ENCODE results near the gene HSD17B14.

HSD17B14 gene

DNA sequence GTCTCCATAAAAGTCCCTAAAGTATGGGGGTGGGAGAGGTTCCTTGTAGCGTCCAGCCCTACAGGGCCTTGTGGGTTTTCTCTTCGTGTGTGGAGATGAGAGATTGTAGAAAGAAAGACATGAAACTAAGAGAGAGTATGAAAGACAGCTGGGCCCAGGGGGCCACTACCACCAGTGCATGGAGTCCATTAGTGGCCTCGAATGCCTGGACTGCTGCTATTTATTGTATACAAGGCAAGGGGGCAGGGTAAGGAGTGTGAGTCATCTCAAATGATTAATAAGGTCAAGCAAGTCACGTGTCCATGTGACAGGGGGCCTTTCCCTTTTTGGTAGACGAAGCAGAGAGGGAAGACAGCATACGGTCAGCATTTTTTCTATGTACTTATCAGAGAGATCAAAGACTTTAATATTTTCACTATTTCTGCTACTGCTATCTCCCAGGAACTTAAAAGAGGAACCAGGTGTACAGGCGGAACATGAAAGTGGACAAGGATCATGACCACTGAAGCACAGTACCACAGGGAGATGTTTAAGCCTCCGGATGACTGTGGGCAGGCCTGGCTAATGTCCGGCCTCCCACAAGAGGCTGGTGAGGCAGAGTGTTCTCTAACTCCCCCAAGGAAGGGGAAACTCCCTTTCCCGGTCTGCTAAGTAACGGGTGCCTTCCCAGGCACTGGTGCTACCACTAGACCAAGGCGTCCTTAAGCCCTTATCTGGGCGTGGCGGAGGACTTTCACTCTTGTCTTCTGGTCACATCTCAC, 55.5 kb downstream of the HSD17B14 start:
- no peak overlapping the region for H3K4me3 ChIP-seq (ENCODE audit: low read depth, low read length)
- TF ChIP-seq, protein P1, sequence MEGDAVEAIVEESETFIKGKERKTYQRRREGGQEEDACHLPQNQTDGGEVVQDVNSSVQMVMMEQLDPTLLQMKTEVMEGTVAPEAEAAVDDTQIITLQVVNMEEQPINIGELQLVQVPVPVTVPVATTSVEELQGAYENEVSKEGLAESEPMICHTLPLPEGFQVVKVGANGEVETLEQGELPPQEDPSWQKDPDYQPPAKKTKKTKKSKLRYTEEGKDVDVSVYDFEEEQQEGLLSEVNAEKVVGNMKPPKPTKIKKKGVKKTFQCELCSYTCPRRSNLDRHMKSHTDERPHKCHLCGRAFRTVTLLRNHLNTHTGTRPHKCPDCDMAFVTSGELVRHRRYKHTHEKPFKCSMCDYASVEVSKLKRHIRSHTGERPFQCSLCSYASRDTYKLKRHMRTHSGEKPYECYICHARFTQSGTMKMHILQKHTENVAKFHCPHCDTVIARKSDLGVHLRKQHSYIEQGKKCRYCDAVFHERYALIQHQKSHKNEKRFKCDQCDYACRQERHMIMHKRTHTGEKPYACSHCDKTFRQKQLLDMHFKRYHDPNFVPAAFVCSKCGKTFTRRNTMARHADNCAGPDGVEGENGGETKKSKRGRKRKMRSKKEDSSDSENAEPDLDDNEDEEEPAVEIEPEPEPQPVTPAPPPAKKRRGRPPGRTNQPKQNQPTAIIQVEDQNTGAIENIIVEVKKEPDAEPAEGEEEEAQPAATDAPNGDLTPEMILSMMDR (IDR thresholded peaks at IDR 0.05; ENCODE audit: low read depth, low read length, missing control alignments) = no peak
- DNase-seq (ENCODE audit: low read depth) = no peak

DNA sequence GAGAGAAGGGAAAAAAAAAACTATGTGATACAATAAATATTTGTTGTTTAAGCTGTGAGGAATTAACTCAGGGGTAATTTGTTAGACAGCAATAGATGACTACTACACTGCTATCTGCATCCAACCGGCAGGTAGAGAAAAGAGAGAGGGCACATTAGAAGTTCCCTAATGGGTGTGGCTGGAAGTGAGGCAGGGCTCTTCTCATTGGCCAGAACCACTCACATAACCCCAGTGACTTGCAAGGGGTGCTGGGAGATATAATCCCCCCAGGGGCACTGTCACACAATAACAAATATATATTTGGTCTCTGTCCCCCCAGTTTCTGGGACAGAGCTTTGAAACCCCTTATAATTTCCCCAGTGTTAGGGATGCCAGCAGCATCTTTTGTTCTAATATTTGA, 56.7 kb downstream of the HSD17B14 start:
- no peak overlapping the region for H3K4me3 ChIP-seq (ENCODE audit: low read depth, low read length)
- DNase-seq (ENCODE audit: low read depth) = no peak
- TF ChIP-seq, protein P1 (IDR thresholded peaks at IDR 0.05; ENCODE audit: low read depth, low read length, missing control alignments) = no peak

DNA sequence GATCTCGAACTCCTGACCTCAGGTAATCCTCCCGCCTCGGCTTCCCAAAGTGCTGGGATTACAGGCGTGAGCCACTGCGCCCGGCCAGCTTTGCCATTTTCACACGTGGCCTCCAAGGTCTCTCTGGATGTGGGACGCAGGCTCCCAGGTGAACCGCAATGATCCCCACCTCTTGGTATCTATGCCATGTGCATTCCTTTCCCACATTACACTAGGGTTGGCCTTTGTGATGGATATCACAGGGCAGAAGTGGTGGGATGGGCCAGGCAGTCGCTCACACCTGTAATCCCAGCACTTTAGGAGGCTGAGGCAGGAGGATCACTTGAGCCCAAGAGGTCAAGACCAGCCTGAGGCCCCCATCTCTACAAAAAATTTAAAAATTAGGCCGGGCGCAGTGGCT, 58.6 kb downstream of the HSD17B14 start:
- TF ChIP-seq, protein P1 (IDR thresholded peaks at IDR 0.05; ENCODE audit: low read depth, low read length, missing control alignments) = no peak
- H3K4me3 ChIP-seq (ENCODE audit: low read depth, low read length) = no peak overlapping the region
- DNase-seq (ENCODE audit: low read depth) = no peak

DNA sequence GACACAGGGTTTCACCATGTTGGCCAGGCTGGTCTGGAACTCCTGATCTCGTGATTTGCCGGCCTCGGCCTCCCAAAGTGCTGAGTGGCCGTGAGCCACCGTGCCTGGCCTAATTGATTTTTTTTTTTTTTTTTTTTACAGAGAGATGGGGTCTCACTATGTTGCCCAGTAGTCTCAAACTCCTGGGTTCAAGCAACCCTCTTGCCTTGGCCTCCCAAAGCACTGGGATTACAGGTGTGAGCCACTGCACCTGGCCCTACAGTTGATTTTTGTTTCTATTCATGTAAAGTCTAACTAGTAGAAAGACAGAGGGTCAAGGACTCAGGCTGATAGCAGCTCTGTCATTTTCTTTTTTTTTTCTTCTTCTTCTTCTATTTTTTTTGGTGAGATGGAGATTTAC, 59.2 kb downstream of the HSD17B14 start:
- TF ChIP-seq, protein P1 (IDR thresholded peaks at IDR 0.05; ENCODE audit: low read depth, low read length, missing control alignments) = no peak
- DNase-seq (ENCODE audit: low read depth) = no peak
- H3K4me3 ChIP-seq (ENCODE audit: low read depth, low read length) = no peak overlapping the region

DNA sequence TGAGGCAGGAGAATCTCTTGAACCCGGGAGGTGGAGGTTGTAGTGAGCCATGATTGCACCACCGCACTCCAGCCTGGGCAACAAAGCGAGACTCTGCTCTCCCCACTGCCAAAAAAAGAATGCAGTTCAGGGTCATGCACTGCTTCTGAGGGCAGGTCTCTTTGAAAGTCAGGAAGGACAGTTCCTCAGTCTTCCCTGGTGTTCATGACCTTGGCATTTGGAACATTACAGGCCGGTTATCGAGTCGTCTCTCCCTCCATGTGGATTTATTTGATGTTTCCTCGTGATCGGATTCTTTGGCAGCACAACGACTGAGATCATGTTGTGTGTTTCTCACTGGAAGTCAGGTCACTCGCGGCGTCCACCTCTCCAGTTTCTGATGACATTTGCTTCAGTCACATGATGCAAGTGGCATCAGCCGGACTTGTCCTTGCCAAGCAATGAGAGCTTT, 63.8 kb downstream of the HSD17B14 start:
- DNase-seq (ENCODE audit: low read depth) = no peak
- TF ChIP-seq, protein P1 (IDR thresholded peaks at IDR 0.05; ENCODE audit: low read depth, low read length, missing control alignments) = no peak
- H3K4me3 ChIP-seq (ENCODE audit: low read depth, low read length) = no peak overlapping the region

DNA sequence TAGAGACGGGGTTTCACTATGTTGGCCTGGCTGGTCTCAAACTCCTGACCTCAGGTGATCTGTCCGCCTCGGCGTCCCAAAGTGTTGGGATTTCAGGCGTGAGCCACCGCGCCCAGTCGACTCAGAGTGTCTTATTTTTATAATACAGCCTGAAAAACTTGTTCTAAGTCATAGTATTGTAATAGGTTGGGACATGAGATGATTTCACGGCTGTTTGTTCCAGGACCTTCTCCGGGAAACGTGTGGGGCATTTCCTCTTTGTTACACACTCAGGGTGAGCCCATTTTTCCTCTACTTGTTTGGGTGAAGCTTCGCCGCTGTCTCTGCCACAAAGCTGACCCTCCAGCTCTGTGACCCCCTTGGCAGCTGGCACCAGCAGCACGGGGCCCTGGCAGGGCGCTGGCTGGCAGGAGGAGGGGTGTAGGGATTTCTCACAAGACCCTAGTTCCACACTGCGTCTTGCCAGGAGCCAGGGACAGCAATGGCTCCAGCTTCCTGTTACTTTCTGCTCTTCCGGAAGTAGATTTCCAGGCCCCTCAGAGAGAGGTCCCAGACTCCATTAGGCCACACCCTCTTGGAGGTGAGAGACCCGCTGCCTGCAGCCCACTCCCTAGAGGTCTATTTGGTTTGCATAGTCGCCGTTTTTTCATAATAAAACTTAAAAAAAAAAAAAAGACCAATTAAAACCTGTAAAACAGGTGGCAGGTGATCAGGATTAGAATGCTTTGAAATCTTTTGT, 65.4 kb downstream of the HSD17B14 start:
- DNase-seq (ENCODE audit: low read depth) = no peak
- TF ChIP-seq, protein P1 (IDR thresholded peaks at IDR 0.05; ENCODE audit: low read depth, low read length, missing control alignments) = no peak
- H3K4me3 ChIP-seq (ENCODE audit: low read depth, low read length) = no peak overlapping the region
